Prostate gland (tissue), 2 donors: ENCODE results near the gene BTBD3.

Source experiments
- CTCF ChIP-seq, 4 experiments: fragments of 200-600 bp in 2 of 4; fragments of 450-650 bp in 2 of 4; sonication (generic) in 2 of 4; IDR thresholded peaks; 1 replicate in 3 of 4; 2 replicates in 1 of 4; pipeline ENCODE4 v1.5.1; 2016 to 2019; ENCODE audit warnings: antibody characterized with exemption in 4 of 4, mild to moderate bottlenecking in 2 of 4, moderate library complexity in 2 of 4
- POLR2A ChIP-seq: fragments of 450-650 bp; IDR thresholded peaks from one replicate; pipeline ENCODE4 v1.6.1; 2016; ENCODE audit warnings: antibody characterized with exemption, mild to moderate bottlenecking
- POLR2AphosphoS5 ChIP-seq: sonication (generic); formaldehyde crosslinking; IDR thresholded peaks from one replicate; pipeline ENCODE4 v1.6.1; 2017; ENCODE audit warnings: antibody characterized with exemption

GRCh38 chr20:11941593-11942246, 24.0 kb downstream of the BTBD3 start:
- TF ChIP-seq CTCF (IDR thresholded peaks at IDR 0.05) (no peak), POLR2A (no peak), POLR2AphosphoS5 (no peak)
